HepG2 (cell line): Measurements from ENCODE around the gene TMED6. TPM values are rescaled to one million over a fixed set of nuclear protein-coding genes. Genes with fewer than 3 reads are reported as not detected.
A peak's percentile ranks its signal among the peaks of the same experiment; 100 is the strongest.

ENCODE experiments used
- CCDC6 ChIP-seq: sonication (generic); formaldehyde crosslinking; IDR thresholded peaks from 2 replicates; pipeline ENCODE4 v1.8.1; 2022; ENCODE audit warnings: mild to moderate bottlenecking, missing genetic modification reagents, moderate library complexity
- CHCHD3 ChIP-seq: sonication (generic); formaldehyde crosslinking; IDR thresholded peaks from 2 replicates; pipeline ENCODE4 v1.8.0; 2022; ENCODE audit warnings: mild to moderate bottlenecking, missing genetic modification reagents, moderate library complexity
- HNF4G ChIP-seq, 2 experiments: sonication (generic) in 1 of 2; formaldehyde crosslinking in 1 of 2; IDR thresholded peaks; 2 replicates each; pipeline versions ENCODE4 v1.4.0 to v1.6.1; 2011 to 2020; ENCODE audit warnings: borderline replicate concordance in 2 of 2, low read depth in 2 of 2, mild to moderate bottlenecking in 2 of 2, low read length in 1 of 2, missing genetic modification reagents in 1 of 2, moderate library complexity in 1 of 2
- MZF1 ChIP-seq: sonication (generic); formaldehyde crosslinking; IDR thresholded peaks from 2 replicates; pipeline ENCODE4 v1.8.1; 2023; ENCODE audit warnings: mild to moderate bottlenecking, missing genetic modification reagents, borderline replicate concordance
- POLR2G ChIP-seq: fragments of 200-400 bp; formaldehyde crosslinking; IDR thresholded peaks from 2 replicates; pipeline ENCODE4 v1.6.1; 2018; ENCODE audit warnings: mild to moderate bottlenecking, low read depth, low read length, moderate library complexity
- RAD21 ChIP-seq: fragments of 450-650 bp; formaldehyde crosslinking; IDR thresholded peaks from 2 replicates; pipeline ENCODE4 v1.5.0; 2020; ENCODE audit warnings: mild to moderate bottlenecking
- RFXAP ChIP-seq: sonication (generic); formaldehyde crosslinking; IDR thresholded peaks from 2 replicates; pipeline ENCODE4 v1.4.0; 2020; ENCODE audit warnings: missing genetic modification reagents, borderline replicate concordance
- SRY ChIP-seq: sonication (generic); formaldehyde crosslinking; IDR thresholded peaks from 2 replicates; pipeline ENCODE4 v1.8.0; 2022; ENCODE audit warnings: mild to moderate bottlenecking, missing genetic modification reagents
- ZBTB7B ChIP-seq: sonication (generic); formaldehyde crosslinking; IDR thresholded peaks from 2 replicates; pipeline ENCODE4 v1.4.0; 2020; ENCODE audit warnings: missing genetic modification reagents
- ZFX ChIP-seq: sonication (generic); formaldehyde crosslinking; IDR thresholded peaks from 2 replicates; pipeline ENCODE4 v1.4.0; 2020; ENCODE audit warnings: mild to moderate bottlenecking, low read depth, missing genetic modification reagents, moderate library complexity
- ZKSCAN1 ChIP-seq: fragments of 150-350 bp; IDR thresholded peaks from 2 replicates; pipeline ENCODE4 v1.6.1; 2014; ENCODE audit warnings: low read length
- ZNF720 ChIP-seq: sonication (generic); formaldehyde crosslinking; IDR thresholded peaks from 2 replicates; pipeline ENCODE4 v1.4.0; 2020; ENCODE audit warnings: missing genetic modification reagents
- polyA plus RNA-seq, 8 experiments: library from polyadenylated mRNA; depleted of rRNA in 3 of 8; stranded (reverse) in 7 of 8; unstranded in 1 of 8; fragments of >200 nt; fragmentation: Illumina TruSeq in 4 of 8; extraction: Trizol in 4 of 8; gene quantifications; 2 replicates each; pipeline versions ENCODE4 v1.2.1 to v1.2.3, GENCODE V29; 2011 to 2016; ENCODE audit warnings: low read depth in 4 of 8, missing spikeins in 1 of 8, mixed read lengths in 1 of 8; ENCODE audit not compliant: insufficient read depth in 1 of 8
- total RNA-seq, 5 experiments: library from RNA; depleted of rRNA; stranded (reverse); fragments of >200 nt; fragmentation: Illumina TruSeq; extraction: Trizol; gene quantifications; 2 replicates each; pipeline ENCODE4 v1.2.3, GENCODE V29; 2016; ENCODE audit warnings: low read depth in 1 of 5
- TF ChIP-seq, protein P1 (sequence below): sonication (generic); formaldehyde crosslinking; IDR thresholded peaks from 2 replicates; pipeline ENCODE4 v1.4.0; 2020; ENCODE audit warnings: missing genetic modification reagents
- TF ChIP-seq, protein P2 (sequence below): sonication (generic); formaldehyde crosslinking; IDR thresholded peaks from 2 replicates; pipeline ENCODE4 v1.4.0; 2020; ENCODE audit warnings: missing genetic modification reagents
- TF ChIP-seq, protein P3 (sequence below): sonication (generic); formaldehyde crosslinking; conservative IDR thresholded peaks from 2 replicates; pipeline ENCODE4 v1.8.0; 2022; ENCODE audit warnings: low read depth, missing genetic modification reagents
- TF ChIP-seq, protein P4 (sequence below): sonication (generic); formaldehyde crosslinking; IDR thresholded peaks from 2 replicates; pipeline ENCODE4 v1.5.1; 2020; ENCODE audit warnings: mild to moderate bottlenecking, missing genetic modification reagents, moderate library complexity
- TF ChIP-seq, protein P5 (sequence below): sonication (generic); formaldehyde crosslinking; IDR thresholded peaks from 2 replicates; pipeline ENCODE4 v1.4.0; 2020; ENCODE audit warnings: mild to moderate bottlenecking, low read depth, missing genetic modification reagents

The TMED6 gene
- total and polyA plus RNA-seq, 2 of the 13 experiments (the other 11 are each of a cell fraction or from before 2014, with no cell fraction given): 9.8 to 14.4 TPM

DNA sequence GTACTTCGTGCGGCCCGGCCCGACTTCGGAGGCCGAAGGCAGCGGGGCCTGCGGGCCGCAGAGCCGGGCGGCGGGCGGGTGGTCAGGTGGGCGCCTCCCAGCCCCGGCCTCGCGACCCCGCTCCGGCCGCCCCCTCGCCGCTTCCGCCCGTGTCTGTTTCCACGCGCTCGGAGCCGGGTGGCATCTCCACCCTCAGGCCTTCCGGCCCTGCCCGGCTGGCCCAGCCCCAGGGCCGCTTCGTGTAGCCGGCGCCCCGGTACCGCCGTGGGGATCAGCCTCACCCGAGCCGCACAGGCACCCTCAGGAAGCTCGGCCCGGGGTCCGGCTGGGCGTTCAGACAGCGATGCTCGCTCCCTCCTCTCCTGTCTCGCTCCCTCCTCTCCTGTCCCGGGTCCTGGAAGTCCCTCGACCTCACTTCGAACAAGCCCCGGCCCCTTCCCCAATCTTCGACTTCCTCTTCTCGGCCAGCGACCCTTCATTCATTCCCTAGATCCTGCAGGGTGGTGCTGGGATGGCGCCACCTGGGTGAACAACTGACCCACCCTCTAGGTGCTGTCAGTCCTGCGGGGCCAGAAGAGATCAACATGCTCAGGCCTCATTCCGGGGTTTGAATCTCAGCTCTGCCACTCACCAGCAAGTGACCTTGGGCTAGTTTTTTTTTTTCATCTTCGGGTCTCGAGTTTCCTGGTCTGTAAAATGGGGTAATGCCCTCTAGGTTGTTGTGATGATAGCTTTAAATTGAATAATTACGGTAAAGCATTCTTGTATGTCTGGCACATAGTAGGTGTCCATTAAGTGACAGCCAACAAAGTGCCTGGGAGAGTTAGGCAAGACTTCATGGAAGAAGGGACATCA is 39.8 kb downstream of the TMED6 start (continued):
- TF ChIP-seq, protein P1, sequence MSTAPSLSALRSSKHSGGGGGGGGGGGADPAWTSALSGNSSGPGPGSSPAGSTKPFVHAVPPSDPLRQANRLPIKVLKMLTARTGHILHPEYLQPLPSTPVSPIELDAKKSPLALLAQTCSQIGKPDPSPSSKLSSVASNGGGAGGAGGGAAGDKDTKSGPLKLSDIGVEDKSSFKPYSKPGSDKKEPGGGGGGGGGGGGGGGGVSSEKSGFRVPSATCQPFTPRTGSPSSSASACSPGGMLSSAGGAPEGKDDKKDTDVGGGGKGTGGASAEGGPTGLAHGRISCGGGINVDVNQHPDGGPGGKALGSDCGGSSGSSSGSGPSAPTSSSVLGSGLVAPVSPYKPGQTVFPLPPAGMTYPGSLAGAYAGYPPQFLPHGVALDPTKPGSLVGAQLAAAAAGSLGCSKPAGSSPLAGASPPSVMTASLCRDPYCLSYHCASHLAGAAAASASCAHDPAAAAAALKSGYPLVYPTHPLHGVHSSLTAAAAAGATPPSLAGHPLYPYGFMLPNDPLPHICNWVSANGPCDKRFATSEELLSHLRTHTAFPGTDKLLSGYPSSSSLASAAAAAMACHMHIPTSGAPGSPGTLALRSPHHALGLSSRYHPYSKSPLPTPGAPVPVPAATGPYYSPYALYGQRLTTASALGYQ (CRISPR knock-in tag): peak; percentile 62; the same call in 1 of the 2 replicates
- TF ChIP-seq, protein P2, sequence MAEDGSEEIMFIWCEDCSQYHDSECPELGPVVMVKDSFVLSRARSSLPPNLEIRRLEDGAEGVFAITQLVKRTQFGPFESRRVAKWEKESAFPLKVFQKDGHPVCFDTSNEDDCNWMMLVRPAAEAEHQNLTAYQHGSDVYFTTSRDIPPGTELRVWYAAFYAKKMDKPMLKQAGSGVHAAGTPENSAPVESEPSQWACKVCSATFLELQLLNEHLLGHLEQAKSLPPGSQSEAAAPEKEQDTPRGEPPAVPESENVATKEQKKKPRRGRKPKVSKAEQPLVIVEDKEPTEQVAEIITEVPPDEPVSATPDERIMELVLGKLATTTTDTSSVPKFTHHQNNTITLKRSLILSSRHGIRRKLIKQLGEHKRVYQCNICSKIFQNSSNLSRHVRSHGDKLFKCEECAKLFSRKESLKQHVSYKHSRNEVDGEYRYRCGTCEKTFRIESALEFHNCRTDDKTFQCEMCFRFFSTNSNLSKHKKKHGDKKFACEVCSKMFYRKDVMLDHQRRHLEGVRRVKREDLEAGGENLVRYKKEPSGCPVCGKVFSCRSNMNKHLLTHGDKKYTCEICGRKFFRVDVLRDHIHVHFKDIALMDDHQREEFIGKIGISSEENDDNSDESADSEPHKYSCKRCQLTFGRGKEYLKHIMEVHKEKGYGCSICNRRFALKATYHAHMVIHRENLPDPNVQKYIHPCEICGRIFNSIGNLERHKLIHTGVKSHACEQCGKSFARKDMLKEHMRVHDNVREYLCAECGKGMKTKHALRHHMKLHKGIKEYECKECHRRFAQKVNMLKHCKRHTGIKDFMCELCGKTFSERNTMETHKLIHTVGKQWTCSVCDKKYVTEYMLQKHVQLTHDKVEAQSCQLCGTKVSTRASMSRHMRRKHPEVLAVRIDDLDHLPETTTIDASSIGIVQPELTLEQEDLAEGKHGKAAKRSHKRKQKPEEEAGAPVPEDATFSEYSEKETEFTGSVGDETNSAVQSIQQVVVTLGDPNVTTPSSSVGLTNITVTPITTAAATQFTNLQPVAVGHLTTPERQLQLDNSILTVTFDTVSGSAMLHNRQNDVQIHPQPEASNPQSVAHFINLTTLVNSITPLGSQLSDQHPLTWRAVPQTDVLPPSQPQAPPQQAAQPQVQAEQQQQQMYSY (CRISPR knock-in tag): no peak; the same call in 1 of the 2 replicates
- TF ChIP-seq, protein P3, sequence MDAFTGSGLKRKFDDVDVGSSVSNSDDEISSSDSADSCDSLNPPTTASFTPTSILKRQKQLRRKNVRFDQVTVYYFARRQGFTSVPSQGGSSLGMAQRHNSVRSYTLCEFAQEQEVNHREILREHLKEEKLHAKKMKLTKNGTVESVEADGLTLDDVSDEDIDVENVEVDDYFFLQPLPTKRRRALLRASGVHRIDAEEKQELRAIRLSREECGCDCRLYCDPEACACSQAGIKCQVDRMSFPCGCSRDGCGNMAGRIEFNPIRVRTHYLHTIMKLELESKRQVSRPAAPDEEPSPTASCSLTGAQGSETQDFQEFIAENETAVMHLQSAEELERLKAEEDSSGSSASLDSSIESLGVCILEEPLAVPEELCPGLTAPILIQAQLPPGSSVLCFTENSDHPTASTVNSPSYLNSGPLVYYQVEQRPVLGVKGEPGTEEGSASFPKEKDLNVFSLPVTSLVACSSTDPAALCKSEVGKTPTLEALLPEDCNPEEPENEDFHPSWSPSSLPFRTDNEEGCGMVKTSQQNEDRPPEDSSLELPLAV (CRISPR knock-in tag): no peak
- TF ChIP-seq, protein P4, sequence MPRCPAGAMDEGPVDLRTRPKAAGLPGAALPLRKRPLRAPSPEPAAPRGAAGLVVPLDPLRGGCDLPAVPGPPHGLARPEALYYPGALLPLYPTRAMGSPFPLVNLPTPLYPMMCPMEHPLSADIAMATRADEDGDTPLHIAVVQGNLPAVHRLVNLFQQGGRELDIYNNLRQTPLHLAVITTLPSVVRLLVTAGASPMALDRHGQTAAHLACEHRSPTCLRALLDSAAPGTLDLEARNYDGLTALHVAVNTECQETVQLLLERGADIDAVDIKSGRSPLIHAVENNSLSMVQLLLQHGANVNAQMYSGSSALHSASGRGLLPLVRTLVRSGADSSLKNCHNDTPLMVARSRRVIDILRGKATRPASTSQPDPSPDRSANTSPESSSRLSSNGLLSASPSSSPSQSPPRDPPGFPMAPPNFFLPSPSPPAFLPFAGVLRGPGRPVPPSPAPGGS (CRISPR knock-in tag): peak; percentile 53; the same call in 1 of the 2 replicates
- TF ChIP-seq CCDC6 (CRISPR knock-in tag) (peak; percentile 77; the same call in 1 of the 2 replicates), SRY (CRISPR knock-in tag) (no peak; the same call in 1 of the 2 replicates), CHCHD3 (CRISPR knock-in tag) (no peak), ZBTB7B (CRISPR knock-in tag) (peak; percentile 74), RAD21 (CRISPR knock-in tag) (0 out of 2 replicates have a peak, but pooled peaks have one; percentile 50), RFXAP (CRISPR knock-in tag) (no peak), ZFX (CRISPR knock-in tag) (peak; percentile 88), ZNF720 (CRISPR knock-in tag) (no peak), ZKSCAN1 (peak; percentile 95), MZF1 (CRISPR knock-in tag) (no peak), HNF4G (IDR thresholded peaks at IDR 0.05; ENCODE audit: borderline replicate concordance, low read depth, low read length) (no peak), HNF4G (CRISPR knock-in tag; IDR thresholded peaks at IDR 0.05; ENCODE audit: borderline replicate concordance, low read depth) (0 out of 2 replicates have a peak, but pooled peaks have one; percentile 36), POLR2G (peak; percentile 50; the same call in 1 of the 2 replicates)
- TF ChIP-seq, protein P5, sequence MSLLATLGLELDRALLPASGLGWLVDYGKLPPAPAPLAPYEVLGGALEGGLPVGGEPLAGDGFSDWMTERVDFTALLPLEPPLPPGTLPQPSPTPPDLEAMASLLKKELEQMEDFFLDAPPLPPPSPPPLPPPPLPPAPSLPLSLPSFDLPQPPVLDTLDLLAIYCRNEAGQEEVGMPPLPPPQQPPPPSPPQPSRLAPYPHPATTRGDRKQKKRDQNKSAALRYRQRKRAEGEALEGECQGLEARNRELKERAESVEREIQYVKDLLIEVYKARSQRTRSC (CRISPR knock-in tag): no peak
